Mesodermal cell (in vitro differentiated cells): ENCODE results near the gene KLC4.

ENCODE experiments used
- H3K27ac ChIP-seq: 2 replicates; pipeline ENCODE4 v1.7.0; 2013; ENCODE audit warnings: mild to moderate bottlenecking, low read depth, low read length, moderate library complexity; ENCODE audit not compliant: severe bottlenecking
- H3K36me3 ChIP-seq: 2 replicates; pipeline ENCODE4 v1.7.1; 2013; ENCODE audit warnings: mild to moderate bottlenecking, low read length, moderate library complexity; ENCODE audit not compliant: control insufficient read depth, insufficient read depth
- H3K4me1 ChIP-seq: one replicate; pipeline ENCODE4 v1.7.1; 2013; ENCODE audit warnings: mild to moderate bottlenecking, low read length; ENCODE audit not compliant: insufficient read depth, control insufficient read depth, poor library complexity, severe bottlenecking
- H3K4me3 ChIP-seq: 2 replicates; pipeline ENCODE4 v1.7.0; 2013; ENCODE audit warnings: low read length, control low read depth, mild to moderate bottlenecking; ENCODE audit not compliant: insufficient read depth, poor library complexity, severe bottlenecking; ENCODE audit errors: extremely low read depth
- H3K9me3 ChIP-seq: 2 replicates; pipeline ENCODE4 v1.7.1; 2013; ENCODE audit warnings: mild to moderate bottlenecking, low read length, moderate library complexity; ENCODE audit not compliant: control insufficient read depth
- WGBS, 2 experiments: methylation state at CpG; one replicate each; pipeline ENCODE4 v1.1.5; 2013; ENCODE audit warnings: missing lambda C conversion rate in 2 of 2; ENCODE audit not compliant: insufficient coverage in 2 of 2; 5-methylcytosine and 5-hydroxymethylcytosine counted together

The KLC4 gene

GRCh38 chr6:43052842-43053544 lies 6.4 kb upstream of the KLC4 start:
- Histone ChIP-seq H3K36me3 (peaks cover 75% of the 10 kb centered on the region), H3K4me1 (peaks cover 24% of the 10 kb centered on the region), H3K4me3 (peak overlapping the region; percentile 89), H3K27ac (peak overlapping the region; percentile 92), H3K9me3 (no peaks in the 10 kb centered on the region)
- WGBS, 2 experiments: 20 to 22% methylated on average over 20 to 22 of the region's 22 CpGs

- H3K4me3 ChIP-seq: peak within 1 kb of the TSS; percentile 89
- 0% methylated on average over 26 to 39 of the region's 45 CpGs for WGBS, 2 experiments
- peaks cover 72% of the 10 kb centered on the region for H3K36me3 ChIP-seq
- H3K4me1 ChIP-seq: peaks cover 30% of the 10 kb centered on the region
- peak within 1 kb of the TSS; percentile 92 for H3K27ac ChIP-seq
- H3K9me3 ChIP-seq: no peaks in the 10 kb centered on the region
Observed at GRCh38 chr6:43053545-43054205, 5.8 kb upstream of the KLC4 start, which contains the start of gene CUL7. CUL7 (minus strand) TSS chr6:43053851; CDS start chr6:43052788, 1,063 bp downstream.

- H3K4me1 ChIP-seq: peaks cover 30% of the 10 kb centered on the region
- WGBS, 2 experiments: 86 to 92% methylated on average over 16 of the region's 17 CpGs
- peak overlapping the region; percentile 92 for H3K27ac ChIP-seq
- H3K36me3 ChIP-seq: peaks cover 66% of the 10 kb centered on the region
- H3K9me3 ChIP-seq: no peaks in the 10 kb centered on the region
- H3K4me3 ChIP-seq: peak overlapping the region; percentile 89
Observed at GRCh38 chr6:43054206-43054943, 5.1 kb upstream of the KLC4 start.

- 92 to 95% methylated on average over 7 to 8 of the region's 8 CpGs for WGBS, 2 experiments
- Histone ChIP-seq H3K4me1 (peaks cover 30% of the 10 kb centered on the region), H3K27ac (no peak overlapping the region), H3K36me3 (peaks cover 50% of the 10 kb centered on the region), H3K4me3 (no peak overlapping the region), H3K9me3 (no peaks in the 10 kb centered on the region)
Observed at GRCh38 chr6:43055966-43056365, 3.5 kb upstream of the KLC4 start.

GRCh38 chr6:43058531-43058930 lies 900 bp upstream of the KLC4 start:
- Histone ChIP-seq H3K36me3 (peaks cover 43% of the 10 kb centered on the region), H3K9me3 (no peaks in the 10 kb centered on the region), H3K27ac (no peak overlapping the region), H3K4me1 (peaks cover 17% of the 10 kb centered on the region), H3K4me3 (peak overlapping the region; percentile 65)
- no CpG with 5 or more reads among the region's 1 CpG for WGBS, 2 experiments

- H3K9me3 ChIP-seq: no peaks in the 10 kb centered on the region
- peak overlapping the region; percentile 65 for H3K4me3 ChIP-seq
- peak overlapping the region; percentile 79 for H3K27ac ChIP-seq
- H3K36me3 ChIP-seq: peaks cover 36% of the 10 kb centered on the region
- WGBS, 2 experiments: 11 to 13% methylated on average over 11 to 14 of the region's 15 CpGs
- H3K4me1 ChIP-seq: peaks cover 17% of the 10 kb centered on the region
Observed at GRCh38 chr6:43060034-43060754, 763 bp downstream of the KLC4 start.

GRCh38 chr6:43060755-43061633 lies 1.6 kb downstream of the KLC4 start:
- Histone ChIP-seq H3K36me3 (peaks cover 33% of the 10 kb centered on the region), H3K9me3 (no peaks in the 10 kb centered on the region), H3K27ac (no peak overlapping the region), H3K4me3 (no peak overlapping the region), H3K4me1 (peaks cover 17% of the 10 kb centered on the region)
- 87 to 93% methylated on average over 12 of the region's 12 CpGs for WGBS, 2 experiments

- WGBS, 2 experiments: 77 to 90% methylated on average over 2 of the region's 2 CpGs
- Histone ChIP-seq H3K36me3 (peaks cover 34% of the 10 kb centered on the region), H3K4me1 (peaks cover 17% of the 10 kb centered on the region), H3K27ac (no peak overlapping the region), H3K4me3 (no peak overlapping the region), H3K9me3 (no peaks in the 10 kb centered on the region)
Observed at GRCh38 chr6:43061861-43062260, 2.4 kb downstream of the KLC4 start.

GRCh38 chr6:43062818-43063217 lies 3.4 kb downstream of the KLC4 start:
- H3K9me3 ChIP-seq: no peaks in the 10 kb centered on the region
- WGBS, 2 experiments: 92 to 94% methylated on average over 9 to 11 of the region's 12 CpGs
- peaks cover 16% of the 10 kb centered on the region for H3K4me1 ChIP-seq
- no peak overlapping the region for H3K27ac ChIP-seq
- H3K36me3 ChIP-seq: peaks cover 29% of the 10 kb centered on the region
- H3K4me3 ChIP-seq: no peak overlapping the region
